Stimulated activated CD4-positive, alpha-beta T cell treated with anti-CD3 and anti-CD28 coated beads, Interleukin-2, amount 100 ng/mL, for 48 hours (primary cell): ENCODE data around the gene TDRD9.
"Not testable (repeated sequence)": the region's sequence is repeated elsewhere in the genome, so short reads cannot be mapped to it uniquely, and the experiment has no call there.

ENCODE experiments used
- DNase-seq, 2 donors: peaks; one replicate each; pipeline ENCODE4 v3.0.0-alpha.2; 2020

TDRD9 gene

DNA sequence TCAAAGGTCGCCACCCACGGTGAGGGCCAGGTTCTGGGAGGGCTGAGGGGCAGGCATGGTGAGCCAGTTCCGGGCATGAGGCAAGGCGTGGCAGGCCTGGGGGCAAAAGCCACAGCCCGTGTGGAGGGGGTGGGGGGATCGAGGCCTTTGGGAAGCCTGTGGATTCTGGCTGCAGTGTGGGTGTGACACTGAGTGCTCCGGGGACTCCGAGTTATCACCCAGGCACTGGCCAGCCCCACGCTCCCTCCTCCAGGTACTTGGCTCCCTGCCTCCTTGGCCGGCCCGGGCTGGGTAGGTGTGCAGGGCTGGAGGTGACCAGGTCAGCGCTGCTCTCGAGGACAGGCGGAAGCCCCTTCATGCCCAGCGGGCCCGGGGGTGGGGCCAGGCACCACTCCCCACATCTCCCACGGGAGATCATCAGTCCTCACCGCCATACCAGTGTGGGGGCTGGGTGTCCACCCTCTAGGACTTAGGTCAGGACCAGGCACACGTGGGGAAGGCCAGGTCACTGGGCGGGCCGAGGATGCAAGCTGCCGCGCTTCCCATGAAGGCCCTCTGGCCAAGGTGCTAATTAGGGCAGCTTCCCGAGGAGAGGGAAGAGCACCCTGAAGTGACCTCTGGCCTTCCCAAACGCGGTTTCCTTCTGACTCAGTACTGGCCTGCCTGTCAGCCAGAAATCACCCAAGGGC is 34.1 kb upstream of the TDRD9 start:
- no peak for DNase-seq

DNA sequence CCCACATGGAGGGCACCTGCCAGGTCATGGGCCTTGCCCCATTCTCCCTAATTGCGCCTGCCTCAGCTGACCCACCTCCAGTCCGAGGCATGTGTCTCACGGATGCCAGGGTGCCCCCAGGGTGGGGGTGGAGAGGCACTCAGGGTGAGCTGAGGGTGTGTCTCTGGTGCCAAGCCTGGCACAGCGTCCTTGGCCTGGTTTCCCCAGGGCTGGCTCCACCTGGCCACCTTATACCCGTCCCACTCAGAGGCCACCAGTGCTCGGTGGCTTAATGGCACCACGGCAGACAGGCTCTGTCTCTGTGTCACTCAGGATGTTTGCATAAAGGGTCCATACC is 33.6 kb upstream of the TDRD9 start:
- DNase-seq, result no peak

DNA sequence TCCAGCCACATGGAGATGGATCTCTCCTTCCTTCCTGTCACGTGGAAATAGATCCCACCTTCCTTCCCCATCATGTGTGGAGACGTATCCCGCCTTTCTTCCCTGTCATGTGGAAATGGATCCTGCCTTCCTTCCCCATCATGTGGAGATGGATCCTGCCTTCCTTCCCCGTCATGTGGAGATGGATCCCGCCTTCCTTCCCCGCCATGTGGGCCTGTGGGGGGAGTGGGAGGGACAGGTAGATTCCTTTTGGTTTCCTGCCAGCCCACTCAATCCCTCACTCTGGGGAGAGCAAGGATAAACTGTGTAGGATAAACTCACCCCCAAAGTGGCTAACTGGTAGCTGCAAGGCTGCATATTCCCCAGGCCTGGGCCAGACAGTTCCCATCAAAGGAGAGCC is 31.7 kb upstream of the TDRD9 start:
- no peak for DNase-seq

DNA sequence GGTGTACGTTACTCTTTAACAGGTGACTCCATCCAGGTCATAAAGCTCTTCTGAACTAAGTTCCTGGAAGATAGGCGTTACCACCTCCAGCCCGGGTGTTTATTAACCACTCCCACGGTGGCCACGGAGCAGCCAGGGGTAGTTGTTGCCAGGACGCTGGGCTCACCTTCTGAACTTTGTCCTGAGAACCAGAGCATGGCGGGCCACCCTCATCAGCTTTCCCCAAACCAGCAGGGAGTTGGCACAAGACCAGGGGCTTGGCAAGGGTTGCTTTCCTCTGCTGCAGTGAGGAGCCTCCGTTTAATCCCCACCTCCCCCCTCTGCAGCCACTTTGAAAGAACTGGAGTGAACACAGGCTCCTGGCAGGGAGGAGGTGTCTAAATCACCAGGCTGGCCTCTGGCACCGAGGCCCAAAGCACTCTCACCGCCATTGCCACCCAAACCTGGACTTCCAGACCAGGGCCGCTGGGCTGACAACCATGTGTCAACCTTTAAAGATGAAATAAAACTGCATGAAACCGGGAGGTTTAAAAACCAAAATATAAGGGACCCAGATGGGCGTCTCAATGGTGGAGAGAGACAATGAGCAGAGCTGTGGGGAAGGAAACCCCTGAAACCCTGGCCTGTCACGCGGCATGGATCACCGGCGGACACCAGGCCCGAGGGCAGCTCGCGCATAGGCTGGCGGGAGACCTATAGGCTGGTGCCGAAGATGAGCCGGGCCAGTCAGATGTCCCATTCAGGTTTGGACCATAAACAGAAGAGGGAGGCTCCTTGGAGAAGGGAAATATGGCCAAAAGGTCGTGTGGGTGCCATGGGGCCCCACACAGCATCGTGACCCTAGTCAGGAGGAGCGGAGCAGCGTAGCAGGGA is 30.9 kb upstream of the TDRD9 start:
- no peak for DNase-seq

DNA sequence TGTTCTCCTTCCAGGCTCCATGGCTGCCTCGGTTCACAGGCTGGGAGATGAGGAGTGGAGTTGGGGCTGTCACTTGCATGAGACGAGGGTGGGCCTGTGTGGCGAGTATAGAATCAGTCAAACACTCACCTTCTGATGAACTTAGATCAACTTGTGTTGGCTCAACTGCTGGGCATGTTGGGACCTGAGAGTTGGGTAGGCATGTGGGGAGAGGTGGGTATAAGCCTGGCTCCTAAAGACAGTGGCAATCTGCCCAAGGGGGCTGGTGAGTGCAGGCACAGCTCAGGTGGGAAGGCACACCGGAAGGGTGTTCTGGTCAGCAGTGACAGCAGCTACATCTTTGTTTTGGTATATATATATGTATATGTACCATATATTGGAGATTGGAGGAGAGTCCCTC is 30.1 kb upstream of the TDRD9 start:
- no peak for DNase-seq

DNA sequence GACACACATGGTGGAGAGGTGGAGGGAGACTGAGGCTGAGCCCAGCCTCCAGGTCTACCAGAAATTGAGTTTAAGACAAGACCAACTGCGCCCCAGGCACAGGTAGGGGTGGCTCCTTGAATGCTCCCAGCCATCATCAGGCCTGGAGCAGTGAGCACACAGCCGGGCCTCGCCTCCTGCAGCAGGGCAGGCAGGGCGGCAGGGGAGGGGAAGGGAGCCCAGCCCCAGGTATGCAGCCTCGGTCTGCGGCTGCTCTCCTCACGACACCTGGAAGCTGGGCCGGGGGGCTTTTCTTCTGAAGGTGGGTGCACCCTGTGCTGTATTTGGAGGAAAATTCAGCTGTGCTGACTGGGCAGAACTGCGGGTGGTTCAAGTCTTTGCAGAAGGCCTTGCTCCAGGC is 29.5 kb upstream of the TDRD9 start:
- DNase-seq, result no peak

DNA sequence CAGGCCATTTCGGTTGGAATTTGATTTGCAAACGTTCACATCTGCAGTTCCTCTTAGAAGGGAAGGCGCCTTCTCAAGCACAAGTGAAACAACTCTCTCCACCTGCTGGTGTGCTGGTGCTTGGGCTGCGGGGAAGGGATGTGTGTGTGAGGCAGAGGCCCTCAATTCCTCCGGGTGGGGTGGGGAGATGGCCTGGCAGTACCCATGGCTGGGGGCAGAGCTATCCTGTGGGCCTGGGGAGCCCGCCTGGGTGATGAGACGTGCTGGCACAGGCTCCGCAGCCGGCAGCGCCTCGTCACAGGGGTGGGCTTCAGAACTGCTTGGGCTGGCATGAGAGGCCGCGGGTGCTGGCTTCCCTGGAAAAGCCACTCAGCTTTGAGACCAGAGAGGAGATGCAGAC is 28.9 kb upstream of the TDRD9 start:
- no peak for DNase-seq

DNA sequence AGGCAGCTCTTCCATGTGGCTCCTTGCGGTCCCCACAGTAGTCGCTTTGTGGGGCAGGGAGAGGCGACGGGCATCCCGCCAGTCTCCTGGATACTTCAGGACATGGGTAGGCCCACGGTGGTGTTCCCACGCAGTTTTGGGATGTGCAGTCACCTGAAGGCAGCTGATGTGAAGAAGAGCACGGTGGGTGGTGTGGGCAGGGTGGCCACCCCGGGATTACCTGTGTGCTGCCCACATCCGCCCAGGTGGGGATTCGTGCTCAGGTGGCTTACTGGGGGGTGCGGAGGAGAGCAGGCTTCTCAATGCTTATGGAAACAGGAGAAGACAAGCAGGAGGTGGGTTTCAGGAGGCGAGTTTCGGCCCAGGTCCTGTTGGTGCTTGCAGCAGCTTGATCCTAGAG is 28.4 kb upstream of the TDRD9 start:
- DNase-seq, result no peak

DNA sequence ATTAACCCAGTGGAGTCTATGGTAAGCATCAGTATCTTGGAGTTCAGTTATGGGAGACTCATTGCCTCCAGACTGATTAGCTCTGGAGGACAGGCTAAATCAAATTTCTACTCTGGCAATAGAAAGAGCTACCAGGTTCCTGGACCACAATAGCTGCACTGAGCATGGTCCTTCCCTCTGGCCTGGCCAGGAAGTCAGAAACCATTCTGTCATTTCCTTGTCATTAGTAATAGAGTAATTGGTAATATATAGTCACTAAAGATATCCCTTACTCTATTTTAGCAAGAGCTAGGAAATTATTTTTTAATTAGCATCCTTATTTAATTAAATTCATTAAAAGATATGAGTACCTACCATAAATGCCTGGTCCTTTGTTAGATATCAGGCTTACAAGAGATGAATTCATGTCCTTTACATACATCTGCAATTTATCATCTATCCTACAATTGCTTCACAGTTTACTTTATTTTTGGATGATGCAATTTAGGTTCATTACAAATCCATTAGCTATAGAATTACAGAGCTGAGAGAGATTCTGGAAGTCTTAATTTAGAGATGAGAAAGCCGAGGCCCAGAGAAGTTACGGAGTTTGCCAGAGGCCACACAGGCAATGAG is 23.7 kb upstream of the TDRD9 start:
- DNase-seq, result no peak

DNA sequence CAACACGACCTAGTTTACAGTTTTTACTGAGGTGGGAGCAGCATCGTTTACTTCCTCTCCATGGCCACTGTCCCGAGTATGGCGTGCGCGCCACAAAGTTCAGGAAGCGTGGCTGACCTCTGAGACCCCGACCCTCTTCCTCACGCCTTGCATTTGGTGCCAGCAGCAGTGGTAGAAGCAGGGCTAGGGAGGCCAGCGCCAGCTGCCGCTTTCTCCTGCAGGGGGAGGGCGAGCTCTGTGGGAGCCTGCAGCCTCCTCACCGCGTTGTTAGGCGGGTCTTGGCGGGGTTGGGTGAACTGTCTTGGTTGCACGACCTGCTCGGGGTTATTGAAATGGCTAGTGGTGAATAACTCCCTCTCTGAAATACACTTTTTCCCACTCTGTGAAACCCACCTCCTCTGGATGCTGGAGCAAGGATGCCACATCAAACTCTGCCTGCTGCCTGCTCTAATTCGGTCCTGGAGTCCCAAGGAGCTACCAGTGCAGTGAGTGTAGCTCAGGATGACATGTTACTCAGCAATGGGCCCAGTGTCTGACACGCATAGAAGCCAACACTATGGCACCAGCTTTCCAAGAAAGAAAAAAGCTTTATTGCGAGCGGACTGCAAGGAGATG is 22.3 kb upstream of the TDRD9 start:
- DNase-seq, result no peak

DNA sequence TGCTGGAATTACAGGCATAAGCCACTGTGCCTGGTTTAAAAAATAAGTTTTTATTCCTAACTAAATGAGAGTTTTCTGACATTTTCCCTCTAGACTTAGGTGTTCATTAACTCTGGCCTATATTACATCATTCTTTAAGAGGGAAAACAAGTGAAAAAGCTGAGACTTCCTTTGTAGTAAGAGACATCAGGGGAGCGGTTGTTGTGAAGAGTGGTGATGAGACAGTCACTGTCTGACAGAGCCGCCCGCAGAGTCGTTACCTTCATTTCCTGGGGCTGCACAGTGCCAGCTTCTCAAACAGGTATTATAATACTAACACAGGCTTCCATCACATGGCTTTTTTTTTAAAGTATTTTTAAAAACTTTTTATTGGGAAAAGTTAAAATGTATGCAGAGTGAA is 19.7 kb upstream of the TDRD9 start:
- peak in 1 of 2 donors; percentile 9 for DNase-seq

DNA sequence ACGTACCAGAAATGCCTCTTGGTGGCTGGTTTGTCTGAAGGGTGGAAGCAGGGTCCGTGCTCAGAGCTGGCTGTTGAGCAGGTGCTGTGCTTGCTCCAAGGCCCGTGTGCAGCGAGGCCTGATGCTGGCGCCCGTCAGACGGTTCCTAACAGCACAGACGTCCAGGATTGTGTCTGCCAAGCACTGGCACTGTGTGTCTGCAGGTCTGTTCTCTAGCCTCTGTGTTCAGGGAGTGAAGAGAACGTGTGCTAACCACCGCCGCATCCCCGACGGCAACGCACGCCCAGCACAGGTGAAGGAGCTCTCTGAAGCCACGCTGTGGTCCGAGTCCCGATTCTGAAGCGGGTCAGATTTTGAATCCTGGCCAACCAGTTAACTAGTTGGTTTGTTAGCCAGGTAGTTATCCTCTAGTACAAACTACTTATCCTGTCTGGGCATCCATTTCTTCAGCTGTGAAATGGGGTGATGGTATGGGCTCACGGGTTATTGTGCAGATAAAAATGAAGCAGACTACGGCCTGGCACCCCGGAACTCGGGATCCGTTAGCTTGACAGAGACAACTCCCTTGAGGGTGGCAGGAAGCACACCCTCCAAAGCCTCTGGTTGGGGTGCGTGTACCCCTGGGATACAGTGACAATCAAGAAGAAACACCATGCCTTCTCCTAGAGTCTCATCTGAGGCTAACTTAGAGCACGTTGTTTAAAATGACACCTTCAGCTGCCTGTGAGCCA is 18.6 kb upstream of the TDRD9 start:
- DNase-seq, result no peak

DNA sequence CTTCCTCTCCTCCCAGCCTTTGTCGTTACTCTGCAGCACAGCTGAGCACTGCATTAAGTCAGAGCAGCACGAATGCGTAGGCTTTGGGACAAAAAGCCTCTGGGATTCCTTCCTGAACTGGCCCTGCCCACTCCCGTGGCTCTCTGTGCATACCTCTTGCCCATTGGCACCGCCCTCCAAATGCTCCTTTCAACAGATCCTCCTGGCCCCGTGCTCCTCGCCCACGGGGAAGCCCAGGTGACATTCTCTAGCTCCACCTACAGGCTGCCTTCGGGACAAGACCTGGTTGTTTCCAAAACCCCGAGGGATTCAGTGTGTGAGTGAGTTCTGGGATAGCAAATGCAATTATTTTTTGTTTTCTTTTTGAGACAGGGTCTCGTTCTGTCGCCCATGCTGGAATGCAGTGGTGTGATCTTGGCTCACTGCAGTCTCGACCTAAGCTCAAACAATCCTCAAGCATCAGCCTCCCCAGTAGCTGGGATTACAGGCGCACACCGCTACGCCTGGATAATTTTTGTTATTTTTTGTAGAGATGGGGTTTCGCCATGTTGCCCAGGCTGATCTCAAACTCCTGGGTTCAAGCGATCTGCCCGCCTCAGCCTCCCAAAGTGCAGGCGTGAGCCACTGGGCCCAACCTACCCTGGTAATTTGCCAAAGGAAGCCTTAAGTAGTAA is 17.9 kb upstream of the TDRD9 start:
- peak; percentile 69 to 72 for DNase-seq

DNA sequence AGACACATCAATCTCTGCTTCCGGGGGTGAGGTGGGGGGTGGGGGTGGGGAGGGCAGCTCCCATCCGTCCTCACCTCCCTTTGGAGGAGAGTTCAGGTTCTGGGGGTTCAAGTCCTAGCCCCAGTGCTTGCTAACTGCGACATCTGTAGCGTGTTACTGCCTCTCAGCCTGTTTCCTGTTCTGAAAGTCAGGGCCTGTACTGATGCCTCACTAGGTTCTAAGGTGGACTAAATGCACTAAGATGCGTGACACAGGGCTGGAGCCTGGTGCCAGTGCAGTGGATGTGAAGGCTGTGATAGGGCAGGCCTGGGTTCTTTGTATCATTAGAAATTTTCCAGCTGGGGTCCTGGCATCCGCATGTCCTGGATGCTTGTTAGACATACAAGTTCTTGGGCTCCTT is 17.3 kb upstream of the TDRD9 start:
- DNase-seq, result no peak

DNA sequence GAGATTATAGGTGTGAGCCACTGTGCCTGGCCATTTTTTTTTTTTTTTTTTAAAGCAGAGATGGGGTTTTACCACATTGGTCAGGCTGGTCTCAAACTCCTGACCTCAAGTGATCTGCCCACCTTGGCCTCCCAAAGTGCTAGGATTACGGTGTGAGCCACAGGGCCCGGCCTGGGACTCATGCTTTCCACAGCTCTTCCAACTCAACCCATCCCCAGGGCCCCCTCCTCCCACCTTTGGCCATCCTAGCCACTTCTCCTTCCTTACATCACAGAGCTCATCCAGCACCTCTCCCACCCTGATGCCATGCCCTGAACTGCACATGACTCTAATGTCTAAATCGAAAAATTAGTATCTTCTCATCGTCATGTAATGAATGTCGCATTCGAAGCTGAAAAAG is 12.6 kb upstream of the TDRD9 start:
- DNase-seq, result no peak

DNA sequence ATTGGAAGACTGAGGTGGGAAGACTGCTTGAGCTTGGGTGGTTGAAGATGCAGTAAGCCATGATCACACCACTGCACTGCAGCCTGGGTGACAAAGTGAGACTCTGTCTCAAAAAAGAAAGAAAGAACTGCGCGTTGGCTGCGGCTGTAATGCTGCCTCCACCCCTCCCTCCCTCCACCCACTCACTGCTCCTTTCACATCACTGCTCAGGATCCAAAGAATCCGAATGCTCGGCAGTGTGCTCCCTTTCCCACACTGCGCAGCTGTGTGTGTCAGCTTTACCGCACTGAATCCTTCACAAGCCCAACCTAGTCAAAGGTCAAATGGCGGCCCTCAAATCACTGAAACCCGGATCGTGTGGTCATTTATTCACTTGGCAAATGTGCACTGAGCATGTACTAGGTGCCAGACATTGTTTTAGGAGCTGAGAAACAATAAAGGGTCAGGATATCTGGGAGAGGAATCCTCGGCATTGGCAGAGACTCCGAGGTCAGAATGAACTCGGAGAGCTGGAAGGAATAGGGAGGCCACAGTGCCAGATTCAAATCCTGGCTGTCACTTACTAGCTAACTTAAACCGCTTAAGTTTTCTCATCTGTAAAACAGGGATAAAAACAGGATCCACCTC is 11.5 kb upstream of the TDRD9 start:
- DNase-seq, result no peak

DNA sequence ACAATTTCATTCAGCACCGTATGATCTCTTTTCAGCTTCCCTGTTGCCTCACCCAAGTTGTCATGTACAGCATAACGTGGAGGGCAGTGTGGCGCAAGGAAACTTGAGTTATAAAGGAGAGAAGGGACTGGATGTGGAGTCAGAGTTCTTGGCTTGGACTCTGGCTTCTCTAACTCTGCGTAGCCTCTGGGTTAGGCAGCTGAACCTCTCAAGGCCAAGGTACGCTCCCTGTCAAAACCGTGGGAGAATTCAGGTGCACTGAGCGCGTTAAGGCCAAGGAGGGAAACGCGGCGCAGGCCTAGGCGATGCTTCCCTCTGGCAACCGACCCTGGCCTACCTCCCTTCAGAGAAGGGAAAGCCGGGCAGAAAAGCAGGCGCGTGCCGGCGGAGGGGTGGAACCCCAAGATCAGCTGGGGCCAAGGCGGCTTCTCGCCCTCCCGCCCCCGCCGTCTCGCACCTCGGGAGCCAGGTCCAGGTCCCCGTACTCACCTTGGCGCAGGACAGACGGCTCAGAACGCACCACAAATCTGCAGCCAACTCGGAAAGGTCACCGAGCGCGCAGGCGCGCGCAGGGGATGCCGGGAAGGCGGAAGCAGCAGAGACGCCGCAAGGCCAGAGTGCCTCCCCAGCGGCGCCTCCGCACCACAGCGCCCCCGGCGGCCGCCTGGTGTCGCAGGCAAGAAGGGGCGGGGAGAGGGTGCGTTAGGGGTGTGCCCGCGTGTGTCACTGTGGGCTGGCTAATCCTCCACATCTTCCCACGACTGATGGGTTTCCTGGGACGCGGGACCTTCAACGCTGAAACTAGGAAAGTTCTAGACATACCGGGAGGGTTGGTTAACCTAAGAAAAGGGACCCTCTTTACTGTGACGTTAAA is 7.0 kb upstream of the TDRD9 start:
- peak; percentile 93 to 95 for DNase-seq

DNA sequence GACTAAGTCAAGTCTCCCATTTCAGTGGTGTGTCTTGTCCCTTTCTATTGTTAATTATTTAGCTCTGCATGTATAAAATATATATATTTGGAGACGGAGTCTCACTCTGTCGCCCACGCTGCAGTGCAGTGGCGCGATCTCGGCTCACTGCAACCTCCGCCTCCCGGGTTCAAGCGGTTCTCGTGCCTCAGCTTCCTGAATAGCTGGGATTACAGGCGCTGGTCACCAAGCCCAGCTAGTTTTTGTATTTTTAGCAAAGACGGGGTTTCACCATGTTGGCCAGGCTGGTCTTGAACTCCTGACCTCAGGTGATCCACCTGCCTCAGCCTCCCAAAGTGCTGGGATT is 6.4 kb upstream of the TDRD9 start:
- DNase-seq, result not testable (repeated sequence)

DNA sequence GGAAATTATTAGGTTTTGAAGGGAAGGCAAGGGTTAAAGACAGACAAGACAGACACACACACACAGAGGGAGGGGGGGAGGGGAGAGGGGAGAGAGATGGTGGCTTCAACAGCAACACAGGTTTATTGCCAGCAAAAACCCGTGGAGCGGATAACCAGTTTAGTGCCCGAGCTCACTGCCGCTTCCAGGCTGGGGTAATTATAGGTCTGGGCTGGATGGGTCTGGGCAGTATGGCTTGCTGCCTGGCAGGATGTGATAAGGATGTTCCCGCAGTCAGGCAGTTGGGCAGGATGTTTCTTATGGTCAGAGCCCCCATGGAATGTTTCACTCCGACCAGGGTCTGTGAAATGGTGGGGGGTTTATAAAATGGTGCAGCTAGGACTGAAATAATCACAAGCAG is 4.4 kb upstream of the TDRD9 start:
- DNase-seq, result no peak

DNA sequence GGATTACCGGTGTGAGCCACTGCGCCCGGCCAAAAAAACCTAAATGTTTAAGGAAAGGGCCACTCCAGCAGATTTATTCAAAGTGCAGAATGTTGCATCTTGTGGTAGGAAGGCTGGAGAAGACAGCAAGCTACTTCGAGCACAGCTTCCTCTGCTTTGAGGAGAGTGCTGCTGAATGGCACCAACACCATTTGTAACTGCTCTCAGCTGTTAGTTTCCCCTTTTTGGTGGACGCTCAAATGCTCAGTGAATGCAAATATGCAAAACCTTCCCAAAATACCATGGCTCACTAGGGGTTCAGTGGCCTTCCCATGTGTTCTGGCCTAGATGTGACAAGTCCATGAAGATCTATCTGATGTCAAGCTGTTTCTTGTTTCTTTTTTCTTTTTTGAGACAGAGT is 2.9 kb upstream of the TDRD9 start:
- DNase-seq, result no peak

DNA sequence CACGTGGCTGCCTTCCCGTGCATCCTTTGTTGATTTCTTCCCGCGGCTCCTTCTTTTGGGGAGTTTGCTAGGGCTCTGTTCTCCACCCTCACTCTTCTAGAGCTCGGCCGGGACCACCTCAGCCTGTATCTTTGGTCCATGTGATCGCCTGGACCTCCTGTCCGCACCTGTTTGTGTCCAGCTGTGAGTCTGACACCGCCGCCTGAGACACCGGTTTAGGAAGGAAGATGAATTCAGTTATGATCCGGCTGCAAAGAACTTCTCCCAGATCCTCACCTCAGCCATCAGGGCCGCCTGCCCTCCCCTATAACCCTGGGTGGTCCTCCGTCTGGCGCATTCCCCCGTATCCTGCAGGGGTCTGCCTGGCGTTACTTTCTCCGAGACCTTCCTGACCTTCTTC is 690 bp upstream of the TDRD9 start:
- DNase-seq, result no peak
